GM18858 (cell line): ENCODE results near the gene SORD.
A peak's percentile ranks its signal among the peaks of the same experiment; 100 is the strongest.
"Not testable (repeated sequence)": the region's sequence is repeated elsewhere in the genome, so short reads cannot be mapped to it uniquely, and the experiment has no call there.

Source experiments
- ATAC-seq: cut with Tn5 transposase; IDR thresholded peaks from one replicate; pipeline ENCODE4 v1.9.1; 2021; ENCODE audit not compliant: unreplicated experiment

Gene SORD

GRCh38 chr15:45022871-45023658 is at the start of gene SORD:
Gene SORD, plus strand, starts transcription at chr15:45023195. Its CDS starts 89 bp downstream, at chr15:45023284.
- peak; percentile 96 for ATAC-seq

GRCh38 chr15:44976183-44976582 is 46.8 kb upstream of the SORD start:
- not testable (repeated sequence) for ATAC-seq

- not testable (repeated sequence) for ATAC-seq
Measured at GRCh38 chr15:44977781-44978180, 45.2 kb upstream of the SORD start.

GRCh38 chr15:44979617-44980339 is 43.2 kb upstream of the SORD start:
- ATAC-seq, result not testable (repeated sequence)

- ATAC-seq, result not testable (repeated sequence)
Measured at GRCh38 chr15:44984144-44984543, 38.9 kb upstream of the SORD start.

- ATAC-seq, result not testable (repeated sequence)
Measured at GRCh38 chr15:44986346-44987055, 36.5 kb upstream of the SORD start.

GRCh38 chr15:44987711-44988110 is 35.3 kb upstream of the SORD start:
- not testable (repeated sequence) for ATAC-seq

- not testable (repeated sequence) for ATAC-seq
Measured at GRCh38 chr15:44988184-44988869, 34.7 kb upstream of the SORD start.

GRCh38 chr15:44988870-44989219 is 34.1 kb upstream of the SORD start:
- ATAC-seq, result not testable (repeated sequence)

GRCh38 chr15:44997632-44998031 is 25.4 kb upstream of the SORD start:
- ATAC-seq, result not testable (repeated sequence)

- ATAC-seq, result no peak
Measured at GRCh38 chr15:44999105-44999504, 23.9 kb upstream of the SORD start.

- not testable (repeated sequence) for ATAC-seq
Measured at GRCh38 chr15:45001180-45001579, 21.8 kb upstream of the SORD start.

GRCh38 chr15:45003731-45004410 is 19.1 kb upstream of the SORD start:
- ATAC-seq, result not testable (repeated sequence)

- ATAC-seq, result not testable (repeated sequence)
Measured at GRCh38 chr15:45004590-45005175, 18.3 kb upstream of the SORD start.

- no peak for ATAC-seq
Measured at GRCh38 chr15:45009046-45009445, 13.9 kb upstream of the SORD start.

- ATAC-seq, result not testable (repeated sequence)
Measured at GRCh38 chr15:45015114-45015513, 7.9 kb upstream of the SORD start.

- ATAC-seq, result not testable (repeated sequence)
Measured at GRCh38 chr15:45020222-45020900, 2.6 kb upstream of the SORD start.

- not testable (repeated sequence) for ATAC-seq
Measured at GRCh38 chr15:45020901-45021259, 2.1 kb upstream of the SORD start.

GRCh38 chr15:45021348-45021747 is 1.6 kb upstream of the SORD start:
- ATAC-seq, result no peak
